AG04449 (cell line): ENCODE results near the gene KIF25.
"Not testable (repeated sequence)": the region's sequence is repeated elsewhere in the genome, so short reads cannot be mapped to it uniquely, and the experiment has no call there.

Source experiments
- CTCF ChIA-PET: fragments of 350-600 bp; formaldehyde crosslinking; extraction: SDS; loops from one replicate; lab custom pipeline; 2021; ENCODE audit warnings: antibody characterized with exemption; lab: Yijun Ruan, JAX
- POLR2A ChIA-PET: fragments of 400-600, 350-600 bp; formaldehyde crosslinking; extraction: SDS; loops from one replicate; lab custom pipeline; 2020; ENCODE audit warnings: antibody characterized with exemption, inconsistent platforms; lab: Yijun Ruan, JAX
- DNase-seq: peaks from one replicate; pipeline ENCODE4 v3.0.0-alpha.2; 2010; ENCODE audit warnings: low read depth, low spot score
- H3K4me3 ChIP-seq: 2 replicates; pipeline ENCODE4 v1.5.1; 2011; ENCODE audit warnings: low read depth, mild to moderate bottlenecking, control low read depth, low read length
- TF ChIP-seq, protein P1 (sequence below): IDR thresholded peaks from one replicate; pipeline ENCODE4 v1.5.1; 2011; ENCODE audit warnings: mild to moderate bottlenecking, moderate library complexity, low read length, control low read depth, inconsistent platforms; ENCODE audit not compliant: insufficient read depth; ENCODE audit errors: missing control alignments

The KIF25 gene

DNA sequence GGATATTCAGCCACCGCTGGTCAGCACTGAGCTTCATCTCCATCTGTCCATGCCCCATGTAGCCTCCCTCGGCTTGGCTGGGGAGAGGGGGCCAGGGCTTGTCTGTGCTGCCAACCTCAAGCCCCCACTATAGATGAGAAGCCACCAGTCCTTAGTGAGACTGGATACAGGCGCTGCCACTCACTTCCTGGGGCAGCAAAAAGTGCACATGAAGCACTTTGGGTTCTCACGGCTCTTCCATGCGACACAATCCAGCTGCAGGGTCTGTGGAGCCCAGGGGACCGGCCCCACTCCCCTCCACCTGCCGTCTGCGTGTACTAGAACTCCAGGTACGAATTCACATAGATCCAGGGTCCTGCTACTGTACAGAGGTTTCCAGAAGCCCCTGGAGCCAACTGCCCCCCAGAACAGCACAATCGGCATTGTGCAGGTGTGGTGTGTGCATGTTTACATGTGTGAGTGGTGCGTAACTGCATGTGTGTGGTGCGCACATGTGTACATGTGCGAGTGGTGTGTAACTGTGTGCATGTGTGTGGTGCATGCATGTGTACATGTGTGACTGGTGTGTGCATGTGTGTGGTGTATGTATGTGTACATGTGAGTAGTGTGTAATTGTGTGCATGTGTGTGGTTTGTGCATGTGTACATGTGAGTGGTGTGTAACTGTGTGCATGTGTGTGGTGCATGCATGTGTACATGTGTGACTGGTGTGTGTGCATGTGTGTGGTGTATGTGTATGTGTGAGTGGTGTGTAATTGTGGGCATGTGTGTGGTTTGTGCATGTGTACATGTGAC lies 76.7 kb downstream of the KIF25 start:
- TF ChIP-seq, protein P1, sequence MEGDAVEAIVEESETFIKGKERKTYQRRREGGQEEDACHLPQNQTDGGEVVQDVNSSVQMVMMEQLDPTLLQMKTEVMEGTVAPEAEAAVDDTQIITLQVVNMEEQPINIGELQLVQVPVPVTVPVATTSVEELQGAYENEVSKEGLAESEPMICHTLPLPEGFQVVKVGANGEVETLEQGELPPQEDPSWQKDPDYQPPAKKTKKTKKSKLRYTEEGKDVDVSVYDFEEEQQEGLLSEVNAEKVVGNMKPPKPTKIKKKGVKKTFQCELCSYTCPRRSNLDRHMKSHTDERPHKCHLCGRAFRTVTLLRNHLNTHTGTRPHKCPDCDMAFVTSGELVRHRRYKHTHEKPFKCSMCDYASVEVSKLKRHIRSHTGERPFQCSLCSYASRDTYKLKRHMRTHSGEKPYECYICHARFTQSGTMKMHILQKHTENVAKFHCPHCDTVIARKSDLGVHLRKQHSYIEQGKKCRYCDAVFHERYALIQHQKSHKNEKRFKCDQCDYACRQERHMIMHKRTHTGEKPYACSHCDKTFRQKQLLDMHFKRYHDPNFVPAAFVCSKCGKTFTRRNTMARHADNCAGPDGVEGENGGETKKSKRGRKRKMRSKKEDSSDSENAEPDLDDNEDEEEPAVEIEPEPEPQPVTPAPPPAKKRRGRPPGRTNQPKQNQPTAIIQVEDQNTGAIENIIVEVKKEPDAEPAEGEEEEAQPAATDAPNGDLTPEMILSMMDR, result no peak
- H3K4me3 ChIP-seq, result no peak overlapping the region
- ChIA-PET POLR2A (no interaction called here), CTCF (no interaction called here)
- DNase-seq, result no peak

DNA sequence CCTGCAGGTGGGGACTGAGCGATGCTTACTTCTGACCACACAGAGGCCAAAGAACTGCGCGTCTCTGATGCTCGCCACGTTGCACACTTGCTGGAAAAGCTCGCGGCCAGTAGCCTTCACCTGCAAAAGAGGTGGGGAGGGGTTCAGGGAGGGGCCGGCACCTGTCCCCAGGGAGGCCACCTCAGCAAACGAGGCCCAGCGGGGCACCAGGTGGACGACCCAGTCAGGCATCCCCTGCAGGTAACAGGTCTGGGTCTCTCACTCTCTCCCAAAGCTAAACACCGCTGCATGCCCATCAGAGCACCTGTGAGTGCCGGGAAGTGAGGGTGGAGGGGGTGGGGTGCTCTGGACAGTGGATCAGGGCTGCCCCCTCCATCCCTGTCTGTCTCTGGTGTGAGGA lies 77.7 kb downstream of the KIF25 start:
- H3K4me3 ChIP-seq, result no peak overlapping the region
- TF ChIP-seq, protein P1, result no peak
- ChIA-PET POLR2A (no interaction called here), CTCF (no interaction called here)
- DNase-seq, result no peak

DNA sequence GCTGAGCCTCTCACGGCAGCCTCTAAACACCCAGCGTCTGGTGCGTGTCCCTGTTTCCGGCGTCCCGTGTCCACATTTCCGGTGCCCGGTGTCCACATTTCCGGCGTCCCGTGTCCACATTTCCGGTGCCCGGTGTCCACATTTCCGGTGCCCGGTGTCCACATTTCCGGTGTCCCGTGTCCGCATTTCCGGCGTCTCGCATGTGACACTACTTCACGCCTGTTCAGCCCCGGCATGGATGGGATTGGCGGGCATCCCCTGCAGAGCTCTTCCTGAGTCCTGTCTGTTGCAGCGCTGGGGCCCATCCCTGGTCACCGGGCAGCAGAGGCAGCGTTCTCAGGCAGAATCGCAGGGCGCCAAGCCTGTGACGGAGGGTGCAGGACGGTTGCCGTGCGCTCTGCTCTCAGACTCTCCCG lies 78.3 kb downstream of the KIF25 start:
- TF ChIP-seq, protein P1, result no peak
- CTCF ChIA-PET, result no interaction called here
- POLR2A ChIA-PET, result no interaction called here

DNA sequence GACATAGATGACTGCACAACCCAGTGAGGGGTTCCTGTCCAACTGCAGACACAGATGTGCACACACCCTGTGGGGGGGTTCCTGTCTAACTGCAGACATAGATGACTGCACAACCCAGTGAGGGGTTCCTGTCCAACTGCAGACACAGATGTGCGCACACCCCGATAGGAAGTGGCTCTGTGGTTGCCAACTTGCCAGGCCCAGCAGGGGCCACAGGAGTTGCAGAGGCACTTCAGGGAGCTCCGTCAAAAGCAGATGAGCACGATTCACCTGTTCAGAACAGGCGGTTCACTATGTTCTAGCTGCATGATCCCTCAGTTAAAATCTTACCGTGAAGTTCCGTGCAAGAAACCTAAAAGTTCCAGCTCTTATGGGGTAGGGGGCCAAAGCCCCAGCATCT lies 79.9 kb downstream of the KIF25 start:
- CTCF ChIA-PET, H3K4me3 ChIP-seq, DNase-seq, POLR2A ChIA-PET: not testable (repeated sequence)

More for the DNA sequence above, 78.3 kb downstream of the KIF25 start:
- DNase-seq, result no peak
- H3K4me3 ChIP-seq, result no peak overlapping the region

DNA sequence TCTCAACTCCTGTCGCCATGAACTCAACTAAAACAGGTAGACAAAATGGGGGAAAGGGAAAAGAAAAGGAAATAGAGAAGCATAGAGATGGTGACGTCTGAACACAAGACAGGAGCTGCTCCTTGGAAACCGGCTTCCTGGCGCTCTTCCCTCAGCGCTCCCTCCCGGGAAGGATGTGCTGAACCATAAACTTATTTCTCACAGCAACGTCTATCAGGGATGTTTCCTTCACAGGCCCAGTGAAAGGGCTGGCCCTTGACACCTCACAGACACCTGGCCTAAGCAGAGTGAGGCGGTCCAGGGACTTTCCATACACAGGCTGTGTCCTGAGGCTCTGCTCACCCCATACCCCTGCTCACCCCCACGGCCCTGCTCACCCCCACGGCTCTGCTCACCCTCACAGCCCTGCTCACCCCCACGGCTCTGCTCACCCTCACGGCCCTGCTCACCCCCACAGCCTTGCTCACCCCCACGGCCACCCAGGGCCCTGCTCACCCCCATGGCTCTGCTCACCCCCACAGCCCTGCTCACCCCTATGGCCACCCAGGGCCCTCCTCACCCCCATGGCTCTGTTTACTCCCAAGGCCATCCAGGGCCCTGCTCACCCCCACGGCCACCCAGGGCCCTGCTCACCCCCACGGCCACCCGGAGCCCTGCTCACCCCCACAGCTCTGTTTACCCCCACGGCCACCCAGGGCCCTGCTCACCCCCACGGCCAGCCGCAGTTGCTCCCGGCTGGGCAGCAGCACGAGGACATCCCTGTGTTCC lies 80.9 kb downstream of the KIF25 start:
- TF ChIP-seq, protein P1, result no peak
- no peak overlapping the region for H3K4me3 ChIP-seq
- CTCF ChIA-PET, result no interaction called here
- DNase-seq, result no peak
- POLR2A ChIA-PET, result no interaction called here

DNA sequence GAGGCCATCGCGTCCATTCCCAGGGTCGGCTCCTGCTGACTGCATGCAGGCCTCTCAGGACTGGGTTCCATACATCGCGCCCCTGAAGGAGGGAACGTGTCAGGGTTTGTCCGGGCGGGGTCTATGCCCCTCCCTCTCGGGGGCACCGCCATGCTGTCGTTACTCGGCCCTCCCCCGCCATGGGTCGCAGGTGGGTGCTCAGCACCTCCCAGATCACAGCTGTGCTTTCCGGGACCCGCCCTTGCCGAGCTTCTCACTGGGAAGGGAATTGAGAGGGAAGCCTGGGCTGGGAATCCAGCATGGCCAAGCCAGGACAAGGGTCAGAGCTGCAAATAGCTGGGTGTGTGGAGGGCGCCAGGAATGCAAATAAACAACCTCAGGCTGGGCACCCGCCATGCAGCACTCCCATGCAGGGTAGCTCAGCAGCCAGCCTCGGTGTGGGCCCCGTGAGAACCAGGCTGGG lies 81.5 kb downstream of the KIF25 start, which contains the start of gene FRMD1:
TSS of gene FRMD1 (minus strand) at position 270 of the 463 bp plus-strand sequence. CDS start at position 152, 118 bp downstream.
- no peak for DNase-seq
- POLR2A ChIA-PET, result no interaction called here
- CTCF ChIA-PET, result no interaction called here

More for the DNA sequence above, 81.5 kb downstream of the KIF25 start, which contains the start of gene FRMD1:
- TF ChIP-seq, protein P1, result no peak
- H3K4me3 ChIP-seq, result no peak within 1 kb of the TSS
